RPMI8226 (cell line): ENCODE data around the gene IL10RA.
A peak's percentile ranks its signal among the peaks of the same experiment; 100 is the strongest.
"Not testable (repeated sequence)": the region's sequence is repeated elsewhere in the genome, so short reads cannot be mapped to it uniquely, and the experiment has no call there.

Experiments
- DNase-seq: peaks from one replicate; pipeline ENCODE4 v3.0.0-alpha.2; 2015

IL10RA gene

DNA sequence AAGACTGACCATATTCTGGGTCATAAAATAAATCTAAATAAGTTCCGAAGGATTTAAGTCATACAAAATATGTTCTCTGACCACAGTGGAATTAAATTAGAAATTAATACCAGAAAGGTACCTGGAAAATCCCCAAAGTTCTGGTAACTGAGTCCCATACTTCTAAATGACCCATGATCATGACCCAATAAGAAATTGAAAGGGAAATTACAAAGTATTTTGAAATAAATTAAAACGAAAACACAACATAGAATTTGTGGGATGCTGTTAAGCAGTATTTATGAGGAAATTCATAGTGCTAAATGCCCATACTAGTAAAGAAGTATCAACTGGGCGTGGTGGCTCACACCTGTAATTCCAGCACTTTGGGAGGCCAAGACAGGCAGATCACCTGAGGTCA is 23.4 kb upstream of the IL10RA start:
- DNase-seq, result no peak

DNA sequence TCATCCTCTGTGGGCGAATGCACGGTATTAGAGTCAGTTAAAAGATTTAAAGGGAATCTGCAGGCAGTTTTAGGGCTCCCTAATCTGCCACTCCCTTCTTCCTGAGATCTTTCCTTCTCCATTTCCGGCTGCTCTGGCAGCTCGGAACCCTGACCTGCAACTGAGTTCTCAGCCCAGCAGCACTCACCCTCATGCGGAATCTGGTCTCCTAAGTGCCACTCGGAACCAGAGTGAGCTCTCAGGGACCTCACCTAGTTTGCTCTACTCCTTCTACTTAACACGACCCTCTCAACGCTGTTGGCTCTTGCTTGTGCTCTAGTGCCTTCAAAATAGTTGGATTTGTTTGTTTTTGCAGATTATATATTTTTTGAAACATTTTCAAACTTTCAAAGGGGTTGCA is 19.3 kb upstream of the IL10RA start:
- no peak for DNase-seq

GRCh38 chr11:117969160-117969991 is 16.8 kb upstream of the IL10RA start:
- no peak for DNase-seq

DNA sequence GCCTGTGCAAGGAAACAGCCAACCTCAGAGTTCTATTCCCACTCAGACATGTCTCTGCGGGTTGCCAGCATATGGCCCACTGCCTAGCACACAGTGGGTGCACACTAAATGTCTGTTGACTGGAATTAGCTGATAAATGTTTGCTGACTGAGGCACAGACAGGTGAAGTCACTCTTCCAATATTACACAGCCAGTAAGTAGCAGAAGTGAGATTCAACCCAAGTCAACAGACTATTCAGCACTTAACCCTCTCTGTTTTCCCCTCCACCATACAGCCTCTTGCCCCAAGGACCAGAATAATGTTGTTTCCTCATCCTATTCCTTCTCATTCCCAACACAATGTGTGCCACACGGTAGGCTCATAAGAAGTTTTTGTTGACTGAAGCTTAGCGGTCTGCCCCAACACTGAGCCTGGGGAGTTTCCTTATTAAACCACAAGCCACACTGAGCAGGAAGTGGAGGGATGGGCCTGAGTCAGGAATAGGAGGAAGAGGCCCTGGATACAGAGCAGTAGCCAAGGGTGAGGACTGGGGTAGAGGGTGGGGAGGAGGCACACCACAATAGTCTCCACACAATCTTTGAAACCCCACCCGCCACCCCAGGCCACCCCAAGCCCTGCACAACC is 15.7 kb upstream of the IL10RA start:
- DNase-seq, result no peak

- DNase-seq, result no peak
Measured at GRCh38 chr11:117972044-117972443, 14.2 kb upstream of the IL10RA start.

DNA sequence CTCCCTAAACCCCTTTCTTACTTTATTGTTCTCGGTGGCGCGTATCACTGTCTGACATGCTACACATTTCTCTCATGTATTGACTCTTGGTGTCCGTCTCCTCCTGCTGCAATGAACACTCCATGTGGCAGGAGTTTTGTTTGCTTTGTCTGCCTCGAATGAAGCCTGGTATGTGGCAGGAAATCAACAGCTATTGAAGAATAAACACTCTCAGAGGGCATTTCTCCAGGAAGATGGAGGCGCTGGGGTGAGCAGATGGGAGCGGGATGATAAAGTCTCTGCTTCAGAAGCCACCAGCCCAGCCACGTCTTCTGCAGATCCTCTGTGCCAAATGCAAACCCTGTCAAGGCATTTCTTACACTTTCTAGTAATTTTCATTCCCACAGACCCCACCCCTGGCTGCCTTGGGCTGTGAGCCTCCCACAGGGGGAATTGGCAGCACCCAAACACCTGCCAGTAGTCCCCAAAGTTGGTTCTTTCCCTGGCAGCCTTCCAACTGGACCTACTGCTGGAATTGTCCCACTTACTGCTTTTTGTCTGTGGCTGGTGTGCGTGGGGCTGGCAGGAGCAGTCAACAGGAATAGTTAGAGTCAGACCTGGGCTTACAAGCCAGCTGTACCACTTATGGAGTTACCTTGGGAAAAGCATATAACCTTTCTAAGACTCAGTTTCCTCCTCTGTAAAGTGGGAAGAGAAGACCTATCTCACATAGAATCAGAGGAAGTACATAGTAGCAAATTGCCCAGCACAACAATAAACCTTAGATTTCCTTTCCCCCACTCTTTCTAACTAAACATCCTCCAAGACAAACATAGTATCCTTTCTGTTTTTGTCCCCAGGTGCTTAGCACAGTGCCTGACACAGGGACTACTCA is 13.3 kb upstream of the IL10RA start:
- DNase-seq, result no peak

- no peak for DNase-seq
Measured at GRCh38 chr11:117973503-117973860, 12.7 kb upstream of the IL10RA start.

DNA sequence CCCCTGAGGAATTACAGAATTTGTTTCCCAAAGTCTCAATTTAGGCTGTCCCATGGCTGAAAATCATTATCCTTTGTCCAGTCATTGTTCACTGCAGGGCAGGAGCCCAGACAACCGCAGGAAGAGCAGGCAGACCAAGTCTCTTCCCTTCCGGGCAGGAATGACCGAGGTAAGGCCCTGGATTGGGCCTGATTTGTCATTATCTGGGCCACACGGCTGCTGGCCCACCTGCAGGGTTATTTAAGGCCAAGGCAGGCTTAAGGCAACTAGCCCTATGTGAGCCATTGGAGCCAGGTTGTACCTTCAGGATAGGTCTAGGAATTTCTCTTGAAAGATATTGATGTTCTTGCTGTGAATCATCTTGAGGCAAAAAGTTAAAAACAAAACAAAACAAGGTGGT is 9.7 kb upstream of the IL10RA start:
- DNase-seq, result no peak

- no peak for DNase-seq
Measured at GRCh38 chr11:117977029-117977428, 9.2 kb upstream of the IL10RA start.

GRCh38 chr11:117977612-117978264 is 8.5 kb upstream of the IL10RA start:
- not testable (repeated sequence) for DNase-seq

DNA sequence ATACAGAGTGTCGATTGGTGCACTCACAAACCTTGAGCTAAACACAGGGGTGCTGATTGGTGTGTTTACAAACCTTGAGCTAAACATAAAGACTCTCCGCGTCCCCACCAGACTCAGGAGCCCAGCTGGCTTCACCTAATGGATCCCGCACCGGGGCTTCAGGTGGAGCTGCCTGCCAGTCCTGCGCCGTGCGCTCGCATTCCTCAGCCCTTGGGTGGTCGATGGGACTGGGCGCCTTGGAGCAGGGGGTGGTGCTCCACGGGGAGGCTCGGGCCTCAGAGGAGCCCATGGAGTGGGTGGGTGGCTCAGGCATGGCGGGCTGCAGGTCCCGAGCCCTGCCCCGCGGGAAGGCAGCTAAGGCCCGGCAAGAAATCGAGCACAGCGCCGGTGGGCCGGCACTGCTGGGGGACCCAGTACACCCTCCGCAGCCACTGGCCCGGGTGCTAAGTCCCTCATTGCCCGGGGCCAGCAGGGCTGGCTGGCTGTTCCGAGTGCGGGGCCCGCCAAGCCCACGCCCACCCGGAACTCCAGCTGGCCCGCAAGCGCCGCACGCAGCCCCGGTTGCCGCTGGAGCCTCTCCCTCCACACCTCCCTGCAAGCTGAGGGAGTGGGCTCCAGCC is 7.8 kb upstream of the IL10RA start:
- DNase-seq, result not testable (repeated sequence)

DNA sequence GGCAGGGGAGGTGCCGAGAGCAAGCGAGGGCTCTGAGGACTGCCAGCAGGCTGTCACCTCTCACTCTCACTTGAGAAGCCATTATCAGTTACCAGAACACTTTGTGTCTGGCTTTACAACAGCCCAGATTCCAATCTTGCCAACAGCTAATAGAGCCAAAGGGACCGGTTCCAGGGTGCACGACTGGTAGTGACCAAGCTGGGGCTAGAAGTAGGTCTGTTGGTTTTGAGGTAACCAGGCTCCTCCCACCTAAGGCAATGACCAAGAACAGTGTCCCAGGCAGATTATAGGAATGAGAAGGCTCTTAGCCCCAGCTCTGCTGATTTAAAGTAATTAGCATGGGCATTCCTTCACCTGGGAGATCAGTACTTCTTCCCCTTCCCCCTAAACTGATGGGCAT is 7.2 kb upstream of the IL10RA start:
- DNase-seq, result no peak

DNA sequence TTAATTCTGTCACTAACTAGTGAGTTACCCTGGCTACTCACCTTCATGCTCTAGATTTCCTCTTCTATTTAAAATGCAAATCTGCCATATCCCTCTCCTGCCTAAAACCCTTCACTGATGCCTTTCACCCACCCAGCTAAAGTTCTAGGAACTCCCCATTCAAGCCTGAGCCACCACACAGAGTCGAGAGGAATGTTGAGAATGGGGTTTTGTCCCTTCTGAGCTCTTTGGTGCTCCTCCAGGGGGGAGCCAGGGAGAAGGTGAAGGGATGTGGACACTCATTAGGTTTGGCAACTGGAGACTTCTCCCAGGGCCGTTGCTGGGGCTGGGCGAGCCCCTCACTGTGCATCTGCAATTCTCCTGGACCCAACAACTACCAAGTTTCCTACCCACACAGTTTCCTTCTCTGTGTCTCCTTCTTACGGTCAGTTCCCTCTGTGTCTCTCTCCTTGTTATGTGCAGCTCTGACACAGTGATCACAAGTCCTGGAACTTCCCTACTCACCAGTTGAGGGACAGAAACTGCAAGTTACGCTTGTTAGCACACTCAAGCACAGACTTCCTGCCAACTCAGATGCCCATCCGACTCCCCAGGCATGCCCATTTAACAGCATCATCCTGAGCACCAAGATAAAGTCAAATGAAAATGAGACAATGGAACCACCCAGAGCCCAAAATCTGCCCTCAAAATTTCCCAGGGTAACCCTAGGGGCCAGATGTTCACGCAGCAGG is 6.5 kb upstream of the IL10RA start:
- DNase-seq, result no peak

DNA sequence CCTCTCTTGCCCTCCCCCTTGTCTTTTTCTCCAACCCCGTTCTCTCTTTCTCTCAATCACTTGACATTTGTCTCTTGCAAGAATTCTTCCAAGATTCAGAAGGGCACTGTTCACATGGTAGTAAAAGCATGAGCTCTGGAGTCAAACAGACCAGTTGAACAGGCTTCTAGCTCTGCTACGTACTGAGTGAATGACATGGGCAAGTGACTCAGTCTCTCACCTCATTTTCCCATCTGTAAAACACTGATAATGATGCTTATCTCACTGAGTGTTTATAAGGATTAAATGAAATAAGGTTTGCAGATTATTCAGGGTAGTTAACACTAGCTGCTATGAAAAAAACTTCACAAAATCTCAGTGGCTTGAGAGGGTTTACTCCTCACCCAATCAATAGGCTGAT is 5.9 kb upstream of the IL10RA start:
- DNase-seq, result no peak

- no peak for DNase-seq
Measured at GRCh38 chr11:117980720-117981119, 5.5 kb upstream of the IL10RA start.

GRCh38 chr11:117983163-117983475 is 3.1 kb upstream of the IL10RA start:
- no peak for DNase-seq

GRCh38 chr11:117984476-117984875 is 1.7 kb upstream of the IL10RA start:
- DNase-seq, result no peak

DNA sequence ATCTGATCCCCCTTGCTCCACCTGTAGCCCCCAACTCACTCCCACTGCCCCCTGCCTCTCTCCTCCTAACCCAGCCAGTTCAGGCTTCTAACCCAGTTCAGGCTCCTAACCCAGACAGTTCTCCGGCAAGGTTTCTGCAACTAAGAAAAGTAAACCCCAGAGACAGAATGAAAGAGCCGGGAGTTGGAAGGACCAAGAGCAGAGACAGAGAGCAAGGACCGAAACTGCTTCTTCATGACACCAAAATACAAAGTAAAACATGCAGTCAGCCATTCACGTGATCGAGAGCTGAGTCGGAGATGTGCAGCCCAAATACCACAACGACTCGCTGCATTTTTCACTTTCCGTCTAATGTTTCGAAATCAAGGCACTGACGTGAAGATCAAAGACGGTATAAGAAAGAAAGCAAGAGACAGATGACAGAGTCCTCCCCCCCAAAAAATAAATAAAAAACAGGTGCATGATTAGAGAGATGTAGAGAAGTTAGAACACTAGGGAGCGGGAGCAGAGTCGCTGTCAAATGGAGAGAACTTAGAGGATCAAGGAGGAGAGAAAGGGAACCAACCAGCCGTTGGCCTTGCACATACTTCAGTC is 884 bp downstream of the IL10RA start:
- peak; percentile 87 for DNase-seq

DNA sequence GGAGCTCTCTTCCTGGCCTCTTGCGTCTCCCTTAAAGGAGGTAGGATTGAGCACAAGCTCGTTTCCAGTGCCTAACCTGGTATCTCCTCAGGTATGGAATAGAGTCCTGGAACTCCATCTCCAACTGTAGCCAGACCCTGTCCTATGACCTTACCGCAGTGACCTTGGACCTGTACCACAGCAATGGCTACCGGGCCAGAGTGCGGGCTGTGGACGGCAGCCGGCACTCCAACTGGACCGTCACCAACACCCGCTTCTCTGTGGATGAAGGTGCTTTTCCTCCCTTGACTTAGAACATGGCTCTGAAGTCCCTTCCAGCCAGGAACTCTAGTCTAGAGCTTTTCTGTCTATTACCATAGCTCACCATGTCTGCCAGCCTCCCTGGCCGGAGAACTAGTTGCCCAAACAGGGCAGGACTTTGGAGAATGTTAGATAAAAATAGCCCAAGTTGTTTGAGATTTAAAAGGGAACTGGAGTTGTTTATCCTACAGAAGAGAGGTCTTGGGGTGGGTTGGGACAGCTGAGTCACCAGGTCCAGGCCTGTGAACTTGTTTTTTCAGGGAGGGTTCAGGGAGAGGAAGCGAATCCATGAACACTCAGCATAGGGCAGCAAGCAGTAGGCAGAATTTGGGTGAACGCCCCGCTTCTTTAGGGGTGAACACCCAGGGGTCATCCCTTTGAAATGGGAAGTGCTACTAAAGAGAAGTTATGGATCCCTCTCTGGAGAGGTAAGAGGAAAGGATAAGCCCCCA is 3.3 kb downstream of the IL10RA start:
- DNase-seq, result no peak

DNA sequence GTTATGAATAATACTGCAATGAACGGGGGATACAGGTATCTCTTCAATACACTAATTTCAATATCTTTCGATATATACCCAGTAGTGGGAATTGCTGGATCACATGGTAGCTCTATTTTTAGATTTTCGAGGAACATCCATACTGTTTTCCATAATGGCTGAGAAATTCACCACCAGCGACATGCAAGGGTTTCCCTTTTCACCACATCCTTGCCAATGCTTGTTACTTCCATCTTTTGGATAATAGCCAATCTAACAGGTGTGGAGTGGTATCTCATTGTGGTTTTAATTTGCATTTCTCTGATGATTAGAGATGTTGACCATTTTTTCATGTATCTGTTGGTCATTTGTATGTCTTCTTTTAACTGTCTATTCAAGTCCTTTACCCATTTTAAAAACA is 5.9 kb downstream of the IL10RA start:
- DNase-seq, result peak; percentile 45

DNA sequence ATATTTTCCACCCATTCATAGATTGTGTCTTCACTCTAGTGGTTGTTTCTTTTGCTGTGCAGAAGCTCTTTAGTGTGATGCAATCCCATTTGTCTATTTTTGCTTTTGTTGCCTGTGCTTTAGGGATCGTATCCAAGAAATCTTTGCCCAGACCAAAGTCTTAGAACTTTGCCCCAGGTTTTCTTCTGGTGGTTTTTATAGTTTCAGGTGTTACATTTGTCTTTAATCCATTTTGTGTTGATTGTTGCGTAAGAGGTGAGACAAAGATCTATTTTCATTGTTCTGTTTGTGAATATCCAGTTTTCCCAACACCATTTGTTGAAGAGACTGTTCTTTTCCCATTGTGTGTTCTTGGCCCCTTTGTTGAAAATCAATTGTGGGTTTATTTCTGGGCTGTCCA is 6.4 kb downstream of the IL10RA start:
- no peak for DNase-seq
